ENCODE measurements around the gene YIF1B.
A peak's percentile ranks its signal among the peaks of the same experiment; 100 is the strongest.
"Not testable (repeated sequence)": the region's sequence is repeated elsewhere in the genome, so short reads cannot be mapped to it uniquely, and the experiment has no call there.

The YIF1B gene

GRCh38 chr19:38273499-38273898 lies 42.2 kb downstream of the YIF1B start:
- DNase-seq: no peak

GRCh38 chr19:38270587-38271167 lies 45.1 kb downstream of the YIF1B start:
- no peak for DNase-seq

GRCh38 chr19:38268539-38268938 lies 47.2 kb downstream of the YIF1B start:
- DNase-seq: no peak

- DNase-seq: no peak
These were observed 47.8 kb downstream of the YIF1B start for GRCh38 chr19:38267761-38268483.

GRCh38 chr19:38266981-38267597 lies 48.7 kb downstream of the YIF1B start:
- DNase-seq: no peak

- DNase-seq: no peak
These were observed 49.8 kb downstream of the YIF1B start for GRCh38 chr19:38265921-38266429.

GRCh38 chr19:38265213-38265861 lies 50.4 kb downstream of the YIF1B start:
- DNase-seq: no peak

- DNase-seq: no peak
These were observed 51.1 kb downstream of the YIF1B start, which contains the start of gene SPINT2 for GRCh38 chr19:38264486-38265212. TSS of gene SPINT2 (plus strand) at chr19:38264573. CDS start at chr19:38264893, 320 bp downstream.

- peak; percentile 68 for DNase-seq
These were observed 51.9 kb downstream of the YIF1B start for GRCh38 chr19:38263689-38264485.

GRCh38 chr19:38262585-38263268 lies 53.0 kb downstream of the YIF1B start:
- DNase-seq: no peak

- not testable (repeated sequence) for DNase-seq
These were observed 53.8 kb downstream of the YIF1B start for GRCh38 chr19:38261942-38262341.

GRCh38 chr19:38255383-38256014 lies 60.2 kb downstream of the YIF1B start:
- DNase-seq: no peak

GRCh38 chr19:38253788-38254187 lies 62.0 kb downstream of the YIF1B start:
- no peak for DNase-seq
